Vagina (tissue), 2 donors: Measurements from ENCODE around the gene TMEM130.

Experiments
- CTCF ChIP-seq, 3 experiments: fragments of 450-650 bp in 2 of 3; fragments of 200-600 bp in 1 of 3; sonication (generic) in 1 of 3; IDR thresholded peaks; one replicate each; pipeline ENCODE4 v1.5.1; 2017 to 2019; ENCODE audit warnings: antibody characterized with exemption in 3 of 3, mild to moderate bottlenecking in 2 of 3, moderate library complexity in 2 of 3
- POLR2A ChIP-seq, 2 donors: fragments of 450-650 bp; IDR thresholded peaks; one replicate each; pipeline ENCODE4 v1.6.1; 2017; ENCODE audit warnings: antibody characterized with exemption in 2 of 2, mild to moderate bottlenecking in 2 of 2, moderate library complexity in 2 of 2

GRCh38 chr7:98875501-98875900 lies 5.7 kb upstream of the TMEM130 start:
- no peak for TF ChIP-seq CTCF (IDR thresholded peaks at IDR 0.05)
- no peak for TF ChIP-seq POLR2A (IDR thresholded peaks at IDR 0.05)
